NCI-H446 treated with DMSO at 0.1 percent for 48 hours (cell line): ENCODE results near the gene PIP5KL1.
A peak's percentile ranks its signal among the peaks of the same experiment; 100 is the strongest.
"Not testable (repeated sequence)": the region's sequence is repeated elsewhere in the genome, so short reads cannot be mapped to it uniquely, and the experiment has no call there.

Experiments used
- DNase-seq: peaks from one replicate; lab custom pipeline; 2025; lab: John Stamatoyannopoulos, UW

PIP5KL1 gene

DNA sequence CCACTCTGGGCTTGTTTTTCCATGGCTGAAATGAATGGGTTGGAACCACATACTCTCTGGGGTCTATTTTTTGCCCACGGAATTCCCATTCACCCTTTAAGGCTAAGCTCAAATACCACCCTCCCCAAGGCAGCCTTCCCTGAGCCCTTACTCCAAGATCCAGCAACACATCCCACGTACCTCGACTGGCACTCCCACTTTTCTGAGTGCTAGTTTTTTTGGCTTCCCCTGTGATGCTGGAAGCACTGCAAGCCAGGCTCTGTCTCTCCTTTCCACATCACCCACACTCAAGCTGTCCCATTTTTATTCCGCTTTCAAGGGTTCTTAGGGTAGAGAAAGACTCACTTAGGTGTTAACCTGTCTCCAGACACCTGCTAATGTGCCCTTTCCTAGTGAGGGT is 37.2 kb downstream of the PIP5KL1 start:
- no peak for DNase-seq

DNA sequence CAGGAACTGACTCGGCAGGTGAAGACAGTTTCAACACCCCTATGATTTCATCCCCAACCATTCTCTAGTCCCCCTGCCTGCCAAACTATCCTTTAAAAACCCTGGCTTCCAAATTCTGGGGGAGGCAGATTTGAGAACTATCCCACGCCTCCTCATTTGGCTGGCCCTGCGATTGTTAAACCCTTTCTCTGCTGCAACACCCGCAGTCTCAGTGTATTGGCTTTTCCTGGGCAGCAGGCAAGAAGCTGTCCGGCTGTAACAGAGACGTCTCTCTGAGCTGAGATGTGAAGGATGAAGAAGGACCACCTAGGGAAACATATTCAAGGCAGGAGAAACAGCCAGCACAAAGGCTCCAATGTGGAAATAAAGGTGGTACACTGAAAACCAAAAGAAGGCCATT is 37.7 kb downstream of the PIP5KL1 start:
- no peak for DNase-seq

GRCh38 chr9:127890053-127890452 is 40.5 kb downstream of the PIP5KL1 start:
- DNase-seq, result no peak

- DNase-seq, result no peak
These were observed 42.8 kb downstream of the PIP5KL1 start for GRCh38 chr9:127887792-127888191.

- DNase-seq, result no peak
These were observed 44.1 kb downstream of the PIP5KL1 start for GRCh38 chr9:127886401-127886972.

- no peak for DNase-seq
These were observed 44.9 kb downstream of the PIP5KL1 start for GRCh38 chr9:127885508-127886281.

DNA sequence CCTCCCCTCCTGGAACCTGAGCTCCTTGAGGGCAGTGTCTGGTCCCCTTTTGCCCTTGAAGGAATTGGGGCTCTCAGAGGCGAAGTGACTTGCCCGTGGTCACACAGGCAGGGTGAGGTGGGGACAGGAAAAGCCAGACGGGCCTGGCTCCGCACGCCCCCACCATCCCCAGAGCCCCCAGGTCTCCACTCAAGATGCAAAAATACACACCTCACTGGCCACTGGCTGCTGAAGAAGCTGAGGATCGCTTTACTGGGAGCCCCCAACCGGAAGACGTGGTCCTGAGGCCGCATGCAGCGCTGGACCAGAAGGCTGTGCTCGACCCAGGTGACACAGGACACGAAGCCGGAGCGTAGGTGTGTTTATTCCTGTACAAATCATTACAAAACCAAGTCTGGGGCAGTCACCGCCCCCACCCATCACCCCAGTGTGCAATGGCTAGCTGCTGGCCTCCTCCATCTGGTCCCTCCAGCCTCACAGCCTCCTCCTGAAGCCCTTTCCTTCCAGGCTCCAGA is 45.5 kb downstream of the PIP5KL1 start:
- no peak for DNase-seq

DNA sequence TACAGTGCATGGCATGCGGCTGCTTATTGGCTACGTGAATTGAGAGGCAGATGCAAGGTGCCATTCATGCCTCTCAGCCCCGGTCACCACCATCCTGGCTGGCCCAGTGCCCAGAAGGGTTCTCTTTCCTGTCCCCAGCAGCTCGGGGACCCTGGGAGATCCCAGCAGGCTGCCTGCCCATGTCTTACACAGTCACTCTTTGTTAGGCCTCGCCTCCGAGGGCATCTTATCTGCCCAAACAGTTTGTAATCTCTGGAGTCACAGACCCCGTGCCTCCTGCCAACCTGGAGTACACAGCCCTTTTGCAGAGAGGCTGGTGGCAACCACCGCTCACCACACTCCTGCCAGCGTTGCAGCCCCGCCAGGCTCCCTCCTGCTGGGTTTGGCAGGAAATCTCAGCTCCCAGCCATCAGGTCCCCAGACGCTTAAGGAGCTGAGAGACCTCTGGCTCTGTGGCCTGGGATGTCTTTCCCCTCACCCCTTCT is 46.1 kb downstream of the PIP5KL1 start:
- peak; percentile 50 for DNase-seq

GRCh38 chr9:127883959-127884358 is 46.6 kb downstream of the PIP5KL1 start:
- DNase-seq, result peak; percentile 62

DNA sequence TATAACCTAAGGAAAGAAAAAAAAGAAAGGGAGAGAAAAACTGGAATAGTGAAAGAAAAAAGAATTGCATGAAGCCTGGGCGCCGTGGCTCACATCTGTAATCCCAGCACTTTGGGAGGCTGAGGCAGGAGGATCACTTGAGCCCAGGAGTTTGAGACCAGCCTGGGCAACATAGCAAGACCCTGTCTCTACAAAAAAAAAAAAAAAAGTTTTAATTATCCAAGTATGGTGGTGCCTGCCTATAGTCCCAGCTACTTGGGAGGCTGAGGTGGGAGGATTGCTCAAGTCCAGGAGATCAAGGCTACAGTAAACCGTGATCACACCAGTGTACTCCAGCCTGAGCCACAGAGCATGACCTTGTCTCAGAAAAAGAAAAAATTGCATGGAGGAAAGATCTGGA is 48.9 kb downstream of the PIP5KL1 start:
- not testable (repeated sequence) for DNase-seq

- DNase-seq, result no peak
These were observed 50.4 kb downstream of the PIP5KL1 start for GRCh38 chr9:127880143-127880542.

- DNase-seq, result no peak
These were observed 51.8 kb downstream of the PIP5KL1 start for GRCh38 chr9:127878652-127879390.

- DNase-seq, result no peak
These were observed 52.5 kb downstream of the PIP5KL1 start for GRCh38 chr9:127878001-127878651.

DNA sequence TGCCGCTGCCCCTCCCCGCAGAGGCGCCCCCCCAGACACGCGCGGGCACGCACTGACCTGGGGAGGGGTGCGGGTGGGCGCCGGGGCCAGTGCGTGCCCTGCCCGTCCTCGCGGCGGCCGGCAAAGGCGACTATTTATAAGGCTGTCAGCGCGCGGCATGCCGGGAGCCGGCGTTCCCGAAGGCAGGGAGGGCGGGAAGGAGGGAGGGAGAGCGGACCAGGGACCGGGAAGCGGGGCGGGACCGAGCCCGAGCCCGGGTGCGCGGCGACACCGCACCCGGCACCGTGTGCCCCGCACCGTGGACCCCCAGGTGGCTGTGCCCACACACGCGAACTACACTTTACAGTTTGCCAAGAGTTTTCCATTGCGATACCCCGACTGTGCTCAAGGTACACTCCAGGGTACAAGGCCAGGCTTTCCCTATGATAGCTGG is 53.0 kb downstream of the PIP5KL1 start, which contains the start of gene AK1:
TSS of gene AK1 (minus strand) at position 110 of the 433 bp plus-strand sequence. CDS start 3,058 bp downstream, outside the sequence.
- no peak for DNase-seq

DNA sequence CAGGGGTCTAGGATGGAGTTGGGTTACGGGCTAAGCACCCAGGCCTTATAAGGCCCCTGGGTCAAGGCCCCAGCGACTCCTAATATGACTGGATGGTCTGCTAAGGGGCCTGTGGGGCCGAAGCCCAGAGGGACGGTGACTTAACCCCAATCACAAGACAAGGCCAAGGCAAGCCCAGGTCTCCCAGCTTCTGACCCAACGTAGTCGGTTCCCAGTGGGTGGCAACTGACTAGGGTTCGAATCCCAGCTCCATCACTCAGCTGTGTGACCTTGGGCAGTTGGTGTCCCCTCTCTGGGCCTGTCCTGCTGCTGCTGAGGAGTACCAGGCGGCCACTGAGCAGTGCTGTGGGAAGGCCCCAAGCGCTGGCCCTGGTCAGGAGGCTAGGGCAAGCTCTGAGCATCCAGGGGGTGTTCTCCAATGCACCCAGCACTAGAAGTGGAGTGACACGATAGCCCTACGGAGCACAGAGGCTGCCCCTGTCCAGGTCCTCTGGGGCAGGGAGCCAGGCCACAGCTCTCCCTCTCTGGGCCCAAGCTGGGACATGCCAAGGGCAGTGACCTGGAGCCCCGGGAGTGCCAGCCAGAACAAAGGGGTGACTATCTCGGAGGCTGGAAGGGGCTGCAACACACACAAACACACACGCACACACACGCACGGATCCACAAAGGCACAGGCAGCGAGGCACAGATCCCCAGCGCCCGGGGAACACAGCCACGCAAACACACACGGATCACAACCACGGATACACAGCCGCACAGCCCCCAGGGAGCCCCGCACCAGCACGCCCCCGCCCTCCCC is 53.6 kb downstream of the PIP5KL1 start:
- no peak for DNase-seq

DNA sequence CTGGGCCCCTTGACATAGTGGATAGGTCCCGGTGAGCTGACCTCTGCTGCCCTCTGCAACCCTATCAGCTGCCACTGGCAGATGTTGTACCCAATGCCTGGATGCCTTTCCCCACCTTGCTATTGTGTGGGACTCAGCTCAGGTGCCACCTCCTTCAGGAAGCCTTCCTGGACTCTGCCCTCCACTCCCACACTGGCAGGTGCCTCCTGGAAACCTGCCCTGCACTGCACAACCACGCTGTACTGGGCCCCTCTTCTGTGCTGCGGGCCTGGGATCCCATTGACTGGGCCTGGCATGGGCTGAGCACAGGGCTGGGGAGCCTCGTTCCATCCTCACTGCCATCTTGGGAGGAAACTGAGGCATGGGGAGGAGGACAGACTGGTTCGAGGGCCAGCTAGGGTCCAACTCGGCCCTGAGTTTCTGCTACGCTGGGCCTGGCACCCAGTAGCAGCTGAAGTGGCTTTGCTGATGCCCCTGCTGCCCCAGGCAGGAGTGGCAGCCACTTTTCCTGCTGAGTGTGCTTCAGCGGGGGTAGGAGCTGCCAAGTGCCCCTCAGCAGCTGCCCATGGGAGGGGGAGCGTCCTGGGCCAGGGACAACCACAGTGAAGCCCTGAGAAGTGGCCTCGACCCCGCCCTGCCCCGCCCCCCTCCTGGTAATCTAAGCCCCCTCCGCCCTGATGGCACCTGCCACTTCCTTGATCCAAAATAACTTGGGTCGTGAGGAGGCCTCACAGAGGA is 54.4 kb downstream of the PIP5KL1 start:
- no peak for DNase-seq

DNA sequence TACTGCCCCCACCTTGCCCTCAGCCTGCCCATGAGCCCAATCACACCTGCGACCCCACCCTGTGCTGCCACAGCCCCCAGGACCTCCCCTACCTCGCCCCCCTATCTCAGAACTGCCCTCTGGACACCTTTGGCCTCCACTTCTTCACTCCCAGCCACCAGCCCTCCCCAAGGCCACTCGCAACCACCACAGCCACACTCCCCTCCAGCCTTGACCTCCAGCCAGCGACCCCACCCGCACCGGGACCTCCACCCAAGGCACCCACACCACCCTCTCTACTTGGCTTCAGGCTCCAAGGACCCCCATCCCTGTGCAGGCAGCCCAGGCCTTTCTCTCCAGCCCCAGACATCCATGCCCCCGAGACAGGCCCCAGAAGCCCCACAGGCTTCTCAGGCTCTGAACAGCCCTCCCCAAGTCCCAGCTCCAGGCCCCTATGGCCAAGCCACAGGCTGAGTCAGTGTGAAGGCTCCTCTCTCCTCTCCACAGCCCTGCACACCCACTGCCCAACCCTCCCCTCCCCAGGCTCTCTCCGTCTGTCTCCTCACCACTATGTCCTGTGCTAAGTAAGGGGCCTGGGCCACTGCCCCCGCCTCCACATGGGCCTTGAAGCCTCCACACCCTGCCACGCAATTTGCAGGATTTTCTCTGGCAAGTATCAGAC is 55.1 kb downstream of the PIP5KL1 start:
- DNase-seq, result no peak

DNA sequence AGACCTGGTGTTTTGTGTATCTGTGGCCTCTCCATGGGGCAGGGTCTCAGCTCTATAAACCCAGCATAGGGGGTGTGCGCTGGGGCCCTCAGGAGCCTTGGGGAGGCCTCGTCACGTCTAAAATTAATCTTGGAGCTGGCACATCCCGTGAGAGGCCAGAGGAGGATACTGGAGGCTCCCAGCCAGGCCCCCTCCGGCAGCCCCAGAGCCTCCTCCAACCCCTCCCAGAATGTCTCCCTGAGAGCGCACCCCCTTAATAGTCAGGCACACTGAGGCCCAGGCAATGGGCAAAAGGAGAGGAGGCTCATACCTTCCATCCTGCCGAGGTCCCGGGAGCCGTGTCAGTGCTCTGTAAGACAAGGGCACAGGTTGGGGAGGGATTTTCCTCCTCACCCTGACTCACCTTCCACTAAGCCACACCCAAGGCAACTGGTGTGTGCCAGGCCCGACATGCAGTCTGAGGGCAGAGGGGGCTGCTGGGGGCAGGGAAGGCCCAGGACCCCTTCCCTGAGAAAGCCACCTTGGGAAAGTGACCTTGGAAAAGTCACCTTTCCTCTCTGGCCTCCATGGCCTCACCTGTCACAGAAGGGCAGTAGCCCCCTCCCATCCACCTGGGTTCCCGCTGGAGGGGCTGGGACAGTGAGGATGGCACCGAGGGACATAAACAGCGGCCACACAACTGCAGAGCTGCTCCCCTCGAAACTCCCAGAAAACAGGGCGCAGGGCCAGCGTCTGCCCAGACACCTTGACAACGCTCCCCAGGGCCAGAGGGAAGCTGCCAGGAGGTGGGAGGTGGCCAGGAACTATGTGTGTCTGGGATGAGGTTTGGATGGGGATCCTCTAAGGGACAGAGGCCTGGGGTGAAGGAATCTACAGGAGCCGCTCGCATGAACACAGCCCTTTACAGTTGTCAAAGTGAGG is 56.0 kb downstream of the PIP5KL1 start:
- no peak for DNase-seq

DNA sequence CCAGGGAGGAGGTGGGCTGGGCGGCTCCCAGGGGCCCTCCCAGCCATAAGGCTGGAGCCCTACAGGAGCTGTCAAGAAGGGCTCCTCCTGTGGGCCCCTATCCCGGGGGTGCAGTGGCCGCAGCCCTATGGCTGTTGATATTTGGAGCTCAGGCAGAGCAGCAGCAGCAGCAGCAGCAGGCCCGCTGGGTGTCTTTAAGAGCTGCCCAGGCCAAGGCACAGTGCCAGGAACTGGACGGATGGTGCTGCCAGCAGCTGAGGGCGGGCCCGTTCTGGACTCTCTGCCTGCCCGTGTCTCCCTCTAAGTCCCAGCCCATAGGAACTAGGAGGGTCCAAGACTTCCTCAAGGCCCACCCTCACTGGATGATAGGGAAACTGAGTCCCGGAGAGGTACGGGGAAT is 56.7 kb downstream of the PIP5KL1 start:
- no peak for DNase-seq
